A673 (cell line): ENCODE measurements around the gene LGI1.

Experiments used
- CTCF ChIP-seq: fragments of 300-800, 200-600 bp; sonication (generic); conservative IDR thresholded peaks from 2 replicates; pipeline ENCODE4 v1.5.1; 2017; ENCODE audit warnings: low read depth, mild to moderate bottlenecking, antibody characterized with exemption, low read length, moderate library complexity, mixed read lengths
- EZH2 ChIP-seq: fragments of 200-600 bp; sonication (generic); IDR thresholded peaks from 2 replicates; pipeline ENCODE4 v1.6.1; 2017; ENCODE audit warnings: borderline replicate concordance, low read depth, mild to moderate bottlenecking, mixed read lengths, antibody characterized with exemption, low read length; ENCODE audit not compliant: poor library complexity, severe bottlenecking

GRCh38 chr10:93807371-93807770, 49.6 kb downstream of the LGI1 start:
- TF ChIP-seq CTCF (no peak), EZH2 (no peak)
